ENCODE data around the gene SPATA31C1.
"Not testable (repeated sequence)": the region's sequence is repeated elsewhere in the genome, so short reads cannot be mapped to it uniquely, and the experiment has no call there.

The SPATA31C1 gene

DNA sequence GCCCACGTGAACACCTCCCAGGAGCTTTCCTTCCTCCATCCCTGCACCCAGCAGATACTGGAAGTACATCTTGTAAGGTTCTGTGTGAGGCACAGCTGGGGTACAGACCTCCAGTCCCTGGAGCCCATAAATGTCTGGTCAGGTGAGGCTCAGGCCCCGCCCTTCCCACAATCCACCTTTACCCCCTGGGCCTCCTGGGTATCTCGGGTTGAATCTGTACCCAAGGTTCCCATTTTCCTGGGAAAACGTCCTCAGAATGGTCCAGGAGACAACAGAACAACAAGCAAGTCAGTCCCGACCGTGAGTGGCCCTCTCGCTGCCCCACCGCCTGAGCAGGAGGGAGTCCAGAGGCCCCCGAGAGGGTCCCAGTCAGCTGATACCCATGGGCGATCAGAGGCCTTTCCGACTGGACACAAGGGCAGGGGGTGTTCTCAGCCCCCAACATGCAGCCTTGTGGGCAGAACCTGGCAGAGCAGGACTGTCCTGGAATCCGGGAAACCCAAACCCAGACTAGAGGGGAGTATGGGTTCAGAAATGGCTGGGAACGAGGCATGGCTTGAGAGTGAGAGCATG, 30.7 kb upstream of the SPATA31C1 start:
- DNase-seq (ENCODE audit: low read depth in 2 of 2, low spot score in 1 of 2): no peak

- DNase-seq (ENCODE audit: low read depth in 2 of 2, low spot score in 1 of 2): no peak
Observed at GRCh38 chr9:87887661-87888480, 29.9 kb upstream of the SPATA31C1 start.

DNA sequence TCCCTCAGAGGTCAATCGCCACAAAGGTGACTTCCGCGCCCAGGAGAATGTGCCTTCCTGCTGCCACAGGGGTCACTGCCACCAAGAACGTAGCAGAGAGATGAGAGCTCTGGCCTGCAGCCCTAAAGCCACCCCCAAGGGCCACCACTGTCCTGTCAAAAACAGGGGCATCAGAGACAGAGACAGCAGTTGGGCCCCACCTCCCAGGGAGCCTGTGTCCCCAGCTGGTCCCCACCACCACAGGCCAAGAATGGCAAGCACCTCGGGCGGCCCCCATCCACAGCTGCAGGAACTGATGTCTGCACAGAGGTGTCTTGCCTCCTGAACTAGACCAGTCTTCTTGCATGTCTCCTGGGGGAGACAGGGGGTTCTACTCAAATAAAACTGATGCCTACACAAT, 29.3 kb upstream of the SPATA31C1 start:
- no peak for DNase-seq (ENCODE audit: low read depth in 2 of 2, low spot score in 1 of 2)

DNA sequence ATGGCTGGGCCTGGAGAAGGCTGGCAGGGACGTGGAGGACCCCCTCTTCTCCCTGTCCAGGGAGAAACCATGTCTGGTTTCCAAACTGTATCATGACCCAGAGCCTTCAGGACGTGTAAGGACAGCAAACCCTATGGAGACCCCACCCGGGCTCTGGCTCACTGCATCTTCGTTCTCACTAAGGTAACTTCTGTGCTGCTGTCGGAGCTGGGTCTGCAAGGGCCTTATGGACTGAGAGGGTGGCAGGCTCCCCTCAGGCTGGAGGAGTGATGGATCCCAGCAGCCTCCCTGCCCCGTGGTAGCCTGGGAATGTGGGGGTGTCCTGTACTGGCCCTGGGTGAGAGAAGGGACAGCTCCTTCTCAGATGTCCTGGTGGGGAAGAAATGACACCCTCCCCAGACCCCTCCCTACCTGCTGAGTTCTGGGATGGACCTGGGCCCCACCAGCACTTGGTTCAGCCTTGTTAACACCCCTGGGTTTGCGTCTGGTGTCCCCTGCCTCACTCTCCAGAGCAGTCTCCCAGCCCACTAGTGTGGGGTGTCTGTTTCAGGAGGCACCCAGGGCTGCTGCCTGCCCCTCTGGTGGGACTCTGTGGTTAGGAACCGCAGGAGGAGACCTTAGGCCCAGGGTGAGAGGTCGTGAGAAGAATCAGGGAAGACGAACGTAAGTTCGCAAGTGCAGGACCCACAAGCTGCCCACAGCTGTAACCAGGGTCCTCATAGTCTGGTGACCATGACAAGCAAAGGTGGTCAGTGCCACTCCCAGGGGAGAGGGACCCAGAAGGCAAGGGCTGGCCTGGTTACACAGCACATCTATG, 28.5 kb upstream of the SPATA31C1 start:
- no peak for DNase-seq (ENCODE audit: low read depth in 2 of 2, low spot score in 1 of 2)

DNA sequence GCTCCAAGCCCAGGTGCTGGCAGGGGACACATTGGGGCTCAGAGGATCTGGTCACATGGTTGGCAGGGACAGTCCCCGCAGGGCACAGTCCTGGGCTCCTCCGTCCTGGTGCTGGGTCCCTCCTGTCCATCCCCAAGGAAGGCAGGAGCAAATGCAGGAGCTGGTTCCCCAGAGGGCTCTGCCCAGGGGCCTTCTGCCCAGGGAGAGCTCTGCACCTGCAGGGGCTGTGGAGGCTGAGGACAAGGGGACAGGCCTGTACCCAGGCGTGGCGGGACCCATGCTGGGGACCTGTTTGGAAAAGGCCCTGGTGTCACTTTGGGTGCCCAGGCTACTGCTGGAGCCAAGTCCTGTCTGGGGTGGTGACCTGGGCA, 27.9 kb upstream of the SPATA31C1 start:
- no peak for DNase-seq (ENCODE audit: low read depth in 2 of 2, low spot score in 1 of 2)

DNA sequence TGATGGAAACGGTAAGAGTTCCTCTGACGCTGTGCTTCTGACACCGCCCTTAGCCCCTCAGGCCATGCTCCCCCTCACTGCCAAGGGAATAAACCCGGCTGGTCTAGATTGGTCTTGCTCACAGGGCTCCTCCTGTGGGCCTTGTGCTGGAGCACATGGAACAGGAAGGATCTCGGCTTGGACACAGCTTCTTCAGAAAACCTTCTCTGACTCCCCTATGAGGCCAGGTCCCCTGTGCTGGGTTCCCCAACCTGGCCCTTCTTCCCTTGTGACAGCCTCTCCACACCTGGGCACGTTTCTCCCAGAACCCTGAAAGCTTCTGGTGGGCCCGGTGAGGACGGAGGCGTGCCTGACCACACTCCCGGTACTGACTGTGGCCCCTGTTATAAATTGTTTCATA, 26.9 kb upstream of the SPATA31C1 start:
- DNase-seq (ENCODE audit: low read depth in 2 of 2, low spot score in 1 of 2): no peak

GRCh38 chr9:87891754-87892153, 26.0 kb upstream of the SPATA31C1 start:
- DNase-seq (ENCODE audit: low read depth in 2 of 2, low spot score in 1 of 2): no peak

DNA sequence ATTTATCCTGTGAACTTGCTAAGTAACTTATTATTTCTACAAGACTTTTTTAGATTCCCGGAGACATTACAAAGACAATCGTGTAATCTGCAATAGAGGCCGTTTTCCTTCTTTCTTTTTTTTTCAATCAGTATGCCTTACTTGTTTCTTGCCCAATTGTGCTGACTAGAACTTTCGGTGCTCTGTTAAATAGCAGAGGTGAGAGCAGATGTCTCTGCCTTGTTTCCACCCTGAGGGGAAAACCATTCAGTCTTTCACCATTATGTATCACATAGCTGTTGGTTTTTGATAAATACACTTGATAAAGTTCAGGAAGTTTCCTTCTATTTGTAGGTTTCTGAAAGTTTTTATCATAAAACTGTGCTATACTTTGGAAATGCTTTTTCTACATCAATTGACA, 24.8 kb upstream of the SPATA31C1 start:
- no peak for DNase-seq (ENCODE audit: low read depth in 2 of 2, low spot score in 1 of 2)

- no peak for DNase-seq (ENCODE audit: low read depth in 2 of 2, low spot score in 1 of 2)
Observed at GRCh38 chr9:87894998-87895625, 22.6 kb upstream of the SPATA31C1 start.

GRCh38 chr9:87896891-87897290, 20.9 kb upstream of the SPATA31C1 start:
- DNase-seq (ENCODE audit: low read depth in 2 of 2, low spot score in 1 of 2): no peak

GRCh38 chr9:87898151-87898550, 19.6 kb upstream of the SPATA31C1 start:
- no peak for DNase-seq (ENCODE audit: low read depth in 2 of 2, low spot score in 1 of 2)

DNA sequence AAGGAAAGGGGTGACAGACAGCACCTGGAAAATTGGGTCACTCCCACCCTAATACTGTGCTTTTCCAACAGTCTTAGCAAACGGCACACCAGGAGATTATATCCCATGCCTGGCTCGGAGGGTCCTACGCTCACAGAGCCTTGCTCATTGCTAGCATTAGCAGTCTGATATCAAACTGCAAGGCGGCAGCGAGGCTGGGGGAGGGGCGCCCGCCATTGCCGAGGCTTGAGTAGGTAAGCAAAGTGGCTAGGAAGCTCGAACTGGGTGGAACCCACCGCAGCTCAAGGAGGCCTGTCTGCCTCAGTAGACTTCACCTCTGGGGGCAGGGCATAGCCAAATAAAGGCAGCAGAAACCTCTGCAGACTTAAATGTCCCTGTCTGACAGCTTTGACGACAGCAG, 15.4 kb upstream of the SPATA31C1 start:
- not testable (repeated sequence) for DNase-seq (ENCODE audit: low read depth in 2 of 2, low spot score in 1 of 2)

DNA sequence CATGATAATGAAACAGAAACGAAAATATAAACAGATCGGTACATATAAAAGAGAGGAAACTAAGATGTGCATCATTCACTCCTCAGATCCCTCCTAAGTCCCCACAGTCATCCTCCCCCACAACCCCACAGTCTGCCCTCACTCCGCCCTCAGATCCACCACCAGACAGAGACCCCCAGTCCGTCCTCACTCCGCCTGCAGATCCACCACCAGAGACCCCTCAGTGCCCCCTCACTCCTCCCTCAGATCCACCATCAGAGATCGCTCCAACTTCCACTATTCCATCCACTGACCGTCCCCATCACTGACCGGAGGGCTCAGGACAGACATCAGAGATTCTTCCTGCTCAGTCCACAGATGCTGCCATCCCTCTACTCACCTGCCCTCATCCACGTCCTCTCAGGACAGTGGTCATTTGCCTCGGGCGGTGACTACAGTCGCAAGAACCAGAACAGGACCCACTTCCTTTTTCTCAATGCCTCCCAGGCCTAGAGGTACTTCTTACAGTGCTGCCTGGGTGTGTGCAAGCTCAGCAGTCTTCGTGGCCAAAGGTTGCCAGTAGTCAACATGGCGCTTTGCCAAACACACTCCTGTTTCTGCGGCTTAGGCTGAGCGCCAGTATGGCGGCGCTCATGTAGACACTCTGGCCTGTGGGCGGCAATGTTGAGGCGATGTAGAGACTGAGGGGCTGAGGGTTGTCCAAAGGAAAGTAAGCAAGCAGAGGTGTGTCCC, 8.3 kb upstream of the SPATA31C1 start:
- DNase-seq (ENCODE audit: low read depth in 2 of 2, low spot score in 1 of 2): no peak

GRCh38 chr9:87910821-87911220, 6.9 kb upstream of the SPATA31C1 start:
- DNase-seq (ENCODE audit: low read depth in 2 of 2, low spot score in 1 of 2): no peak

- DNase-seq (ENCODE audit: low read depth in 2 of 2, low spot score in 1 of 2): not testable (repeated sequence)
Observed at GRCh38 chr9:87919013-87919412, 1.3 kb downstream of the SPATA31C1 start.

GRCh38 chr9:87921561-87921960, 3.8 kb downstream of the SPATA31C1 start:
- not testable (repeated sequence) for DNase-seq (ENCODE audit: low read depth in 2 of 2, low spot score in 1 of 2)

GRCh38 chr9:87923012-87923411, 5.2 kb downstream of the SPATA31C1 start:
- DNase-seq (ENCODE audit: low read depth in 2 of 2, low spot score in 1 of 2): not testable (repeated sequence)

- DNase-seq (ENCODE audit: low read depth in 2 of 2, low spot score in 1 of 2): not testable (repeated sequence)
Observed at GRCh38 chr9:87924851-87925250, 7.1 kb downstream of the SPATA31C1 start.

DNA sequence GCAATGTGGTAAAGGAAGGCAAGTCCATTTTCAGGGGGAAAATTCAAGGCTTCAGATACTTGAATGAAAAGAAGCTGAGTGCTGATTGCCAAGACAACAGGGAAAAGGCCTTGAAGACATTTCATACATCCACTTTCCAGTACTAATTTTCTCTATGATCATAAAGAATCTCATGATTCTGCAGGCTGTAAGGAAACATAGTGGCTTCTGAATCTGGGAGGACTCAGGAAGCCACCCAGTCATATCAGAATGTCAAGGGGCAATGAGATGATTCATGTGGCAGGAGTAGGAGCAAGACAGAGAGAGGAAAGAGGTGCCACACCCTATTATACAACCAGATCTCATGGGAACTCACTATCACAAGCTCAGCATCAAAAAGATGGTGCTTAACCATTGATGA, 11.4 kb downstream of the SPATA31C1 start:
- not testable (repeated sequence) for DNase-seq (ENCODE audit: low read depth in 2 of 2, low spot score in 1 of 2)

- DNase-seq (ENCODE audit: low read depth in 2 of 2, low spot score in 1 of 2): not testable (repeated sequence)
Observed at GRCh38 chr9:87934444-87934843, 16.7 kb downstream of the SPATA31C1 start.

GRCh38 chr9:87937352-87937751, 19.6 kb downstream of the SPATA31C1 start:
- DNase-seq (ENCODE audit: low read depth in 2 of 2, low spot score in 1 of 2): not testable (repeated sequence)

Data from stimulated activated CD8-positive, alpha-beta memory T cell treated with anti-CD3 and anti-CD28 coated beads, Interleukin-4, amount 100 ng/mL, for 1 hour (primary cell).